T-helper 17 cell (primary cell): ENCODE results near the gene ZDHHC23. TPM values are rescaled to one million over a fixed set of nuclear protein-coding genes. Genes with fewer than 3 reads are reported as not detected.
A peak's percentile ranks its signal among the peaks of the same experiment; 100 is the strongest.

Source experiments
- ATAC-seq: fragments of 150-1000 bp; cut with Tn5 transposase; 2 replicates; pipeline ENCODE4 v1.10.0; 2021; ENCODE audit warnings: mild to moderate bottlenecking, moderate library complexity
- DNase-seq, 3 donors: peaks; one replicate each; pipeline versions ENCODE4 v3.0.0 to v3.0.0-alpha.2; 2020 to 2021
- H3K9me3 ChIP-seq: one replicate; pipeline ENCODE4 v1.7.0; 2013; ENCODE audit warnings: low read length, mild to moderate bottlenecking; ENCODE audit not compliant: control insufficient read depth, poor library complexity, severe bottlenecking
- H3K27ac Mint-ChIP-seq: one replicate; pipeline ENCODE4 v1.8.0; 2022; ENCODE audit warnings: mild to moderate bottlenecking, moderate library complexity, mixed read lengths
- H3K27me3 Mint-ChIP-seq: one replicate; pipeline ENCODE4 v1.8.0; 2022; ENCODE audit warnings: mixed read lengths
- H3K36me3 Mint-ChIP-seq: one replicate; pipeline ENCODE4 v1.8.0; 2022; ENCODE audit warnings: low read depth, mixed read lengths
- H3K4me1 Mint-ChIP-seq: one replicate; pipeline ENCODE4 v1.8.0; 2022; ENCODE audit warnings: mild to moderate bottlenecking, mixed read lengths
- H3K4me3 Mint-ChIP-seq: one replicate; pipeline ENCODE4 v1.8.0; 2022; ENCODE audit warnings: mild to moderate bottlenecking, moderate library complexity, mixed read lengths
- total RNA-seq, 4 donors: library from RNA in 2 of 4; stranded (reverse) in 2 of 4; gene quantifications; one replicate each; pipeline ENCODE4 v1.2.3 and lab custom pipeline; 2022 to 2026

ZDHHC23 gene
- total RNA-seq: 1 to 10 TPM; 6.4 to 8.3 TPM
- total RNA-seq (lab: John Stamatoyannopoulos, UW): 12.3 to 20.3 reads per million in 2 donors

GRCh38 chr3:113947372-113948014 is at the start of gene ZDHHC23:
Gene ZDHHC23, plus strand, starts transcription at chr3:113948013. Its CDS starts 790 bp downstream, at chr3:113948803.
- ATAC-seq (peak; percentile 93), DNase-seq (peak; percentile 70 to 82 (median 77))
- Mint-ChIP-seq H3K36me3 (peaks cover 4% of the 10 kb centered on the region), H3K4me1 (peaks cover 11% of the 10 kb centered on the region), H3K4me3 (peak within 1 kb of the TSS; percentile 87), H3K27me3 (peaks cover 23% of the 10 kb centered on the region), H3K27ac (peak within 1 kb of the TSS; percentile 77)
- no peaks in the 10 kb centered on the region for H3K9me3 ChIP-seq

- Mint-ChIP-seq H3K27ac (no peak overlapping the region), H3K4me3 (no peak overlapping the region), H3K4me1 (peaks cover 7% of the 10 kb centered on the region), H3K36me3 (no peaks in the 10 kb centered on the region), H3K27me3 (peaks cover 6% of the 10 kb centered on the region)
- DNase-seq: no peak
- no peaks in the 10 kb centered on the region for H3K9me3 ChIP-seq
- ATAC-seq: no peak
Observed at GRCh38 chr3:113898892-113899291, 48.9 kb upstream of the ZDHHC23 start.

- Mint-ChIP-seq H3K4me1 (no peaks in the 10 kb centered on the region), H3K4me3 (no peak overlapping the region), H3K27ac (no peak overlapping the region), H3K27me3 (peaks cover 11% of the 10 kb centered on the region), H3K36me3 (no peaks in the 10 kb centered on the region)
- no peak for DNase-seq
- no peaks in the 10 kb centered on the region for H3K9me3 ChIP-seq
- no peak for ATAC-seq
Observed at GRCh38 chr3:113906568-113907140, 41.2 kb upstream of the ZDHHC23 start.

- Mint-ChIP-seq H3K27me3 (peaks cover 8% of the 10 kb centered on the region), H3K36me3 (no peaks in the 10 kb centered on the region), H3K4me3 (no peak overlapping the region), H3K27ac (no peak overlapping the region), H3K4me1 (peaks cover 2% of the 10 kb centered on the region)
- no peak for DNase-seq
- H3K9me3 ChIP-seq: no peaks in the 10 kb centered on the region
- no peak for ATAC-seq
Observed at GRCh38 chr3:113908133-113908532, 39.7 kb upstream of the ZDHHC23 start.

GRCh38 chr3:113910966-113911365 is 36.8 kb upstream of the ZDHHC23 start:
- no peaks in the 10 kb centered on the region for H3K9me3 ChIP-seq
- no peaks in the 10 kb centered on the region for H3K36me3 Mint-ChIP-seq
- H3K27ac Mint-ChIP-seq: no peak overlapping the region
- peaks cover 2% of the 10 kb centered on the region for H3K4me1 Mint-ChIP-seq
- no peak for DNase-seq
- no peaks in the 10 kb centered on the region for H3K27me3 Mint-ChIP-seq
- ATAC-seq: no peak
- H3K4me3 Mint-ChIP-seq: no peak overlapping the region

GRCh38 chr3:113912552-113913236 is 35.1 kb upstream of the ZDHHC23 start:
- H3K4me3 Mint-ChIP-seq: no peak overlapping the region
- H3K27ac Mint-ChIP-seq: no peak overlapping the region
- no peak for DNase-seq
- H3K27me3 Mint-ChIP-seq: no peaks in the 10 kb centered on the region
- H3K36me3 Mint-ChIP-seq: no peaks in the 10 kb centered on the region
- peak; percentile 95 for ATAC-seq
- no peaks in the 10 kb centered on the region for H3K9me3 ChIP-seq
- H3K4me1 Mint-ChIP-seq: peaks cover 2% of the 10 kb centered on the region

GRCh38 chr3:113914646-113915045 is 33.2 kb upstream of the ZDHHC23 start:
- ATAC-seq (no peak), DNase-seq (no peak)
- H3K36me3 Mint-ChIP-seq: no peaks in the 10 kb centered on the region
- H3K4me3 Mint-ChIP-seq: no peak overlapping the region
- H3K27me3 Mint-ChIP-seq: no peaks in the 10 kb centered on the region
- H3K9me3 ChIP-seq: no peaks in the 10 kb centered on the region
- peaks cover 2% of the 10 kb centered on the region for H3K4me1 Mint-ChIP-seq
- H3K27ac Mint-ChIP-seq: no peak overlapping the region

- peaks cover 5% of the 10 kb centered on the region for H3K27me3 Mint-ChIP-seq
- no peaks in the 10 kb centered on the region for H3K4me1 Mint-ChIP-seq
- no peak for ATAC-seq
- no peak overlapping the region for H3K27ac Mint-ChIP-seq
- H3K36me3 Mint-ChIP-seq: peaks cover 2% of the 10 kb centered on the region
- no peaks in the 10 kb centered on the region for H3K9me3 ChIP-seq
- DNase-seq: no peak
- no peak overlapping the region for H3K4me3 Mint-ChIP-seq
Observed at GRCh38 chr3:113927556-113927955, 20.3 kb upstream of the ZDHHC23 start.

- Mint-ChIP-seq H3K4me1 (peaks cover 11% of the 10 kb centered on the region), H3K36me3 (peaks cover 4% of the 10 kb centered on the region), H3K27me3 (peaks cover 27% of the 10 kb centered on the region), H3K27ac (peak overlapping the region; percentile 77), H3K4me3 (peak overlapping the region; percentile 87)
- ATAC-seq (no peak), DNase-seq (no peak)
- no peaks in the 10 kb centered on the region for H3K9me3 ChIP-seq
Observed at GRCh38 chr3:113946831-113947230, 982 bp upstream of the ZDHHC23 start.

GRCh38 chr3:113948015-113948917 is 453 bp downstream of the ZDHHC23 start:
- peak; percentile 40 for ATAC-seq
- peak overlapping the region; percentile 83 for H3K4me3 Mint-ChIP-seq
- peaks cover 5% of the 10 kb centered on the region for H3K36me3 Mint-ChIP-seq
- H3K27ac Mint-ChIP-seq: no peak overlapping the region
- peaks cover 16% of the 10 kb centered on the region for H3K4me1 Mint-ChIP-seq
- DNase-seq: no peak
- H3K9me3 ChIP-seq: no peaks in the 10 kb centered on the region
- peaks cover 15% of the 10 kb centered on the region for H3K27me3 Mint-ChIP-seq

- Mint-ChIP-seq H3K36me3 (peaks cover 11% of the 10 kb centered on the region), H3K4me1 (peaks cover 23% of the 10 kb centered on the region), H3K27me3 (no peaks in the 10 kb centered on the region), H3K4me3 (no peak overlapping the region), H3K27ac (no peak overlapping the region)
- ATAC-seq: no peak
- DNase-seq: no peak
- H3K9me3 ChIP-seq: no peaks in the 10 kb centered on the region
Observed at GRCh38 chr3:113952921-113953320, 5.1 kb downstream of the ZDHHC23 start.

- Mint-ChIP-seq H3K4me3 (no peak overlapping the region), H3K27me3 (no peaks in the 10 kb centered on the region), H3K4me1 (peaks cover 21% of the 10 kb centered on the region), H3K36me3 (peaks cover 11% of the 10 kb centered on the region), H3K27ac (no peak overlapping the region)
- ATAC-seq (no peak), DNase-seq (no peak)
- H3K9me3 ChIP-seq: no peaks in the 10 kb centered on the region
Observed at GRCh38 chr3:113953677-113954076, 5.9 kb downstream of the ZDHHC23 start.
